H1 (cell line): ENCODE data around the gene SQOR. TPM values are rescaled to one million over a fixed set of nuclear protein-coding genes. Genes with fewer than 3 reads are reported as not detected.

Source experiments
- BCL11A ChIP-seq, 2 experiments: IDR thresholded peaks; one replicate each; pipeline ENCODE4 v1.6.1; 2011; ENCODE audit warnings: low read depth in 2 of 2, low read length in 2 of 2, mild to moderate bottlenecking in 2 of 2
- FOSL1 ChIP-seq: IDR thresholded peaks from 2 replicates; pipeline ENCODE4 v1.6.1; 2011; ENCODE audit warnings: mild to moderate bottlenecking, low read depth, low read length, moderate library complexity; ENCODE audit not compliant: insufficient read depth
- RBBP5 ChIP-seq: IDR thresholded peaks from 2 replicates; pipeline ENCODE4 v1.7.1; 2012; ENCODE audit warnings: low read depth, mild to moderate bottlenecking, inconsistent platforms, low read length, moderate library complexity, borderline replicate concordance
- polyA plus RNA-seq, 7 experiments: library from polyadenylated mRNA; depleted of rRNA in 3 of 7; stranded (reverse) in 5 of 7; unstranded in 2 of 7; fragments of >200 nt in 5 of 7; fragments of 200-250 nt in 2 of 7; gene quantifications; 1 replicate in 5 of 7; 2 replicates in 1 of 7; 4 replicates in 1 of 7; pipeline versions ENCODE4 v1.2.1 to v1.2.3, GENCODE V29; 2011 to 2013; ENCODE audit warnings: missing spikeins in 2 of 7, mixed read lengths in 2 of 7
- total RNA-seq: library from RNA; stranded (reverse); fragmentation: NEBNext Ultra II Directional; extraction: Animal tissue kit (Norgen Biotek cat#: 25700); gene quantifications from 2 replicates; pipeline ENCODE4 v1.2.1, GENCODE V29; 2021

Gene SQOR
- total and polyA plus RNA-seq, 2 of the 8 experiments (the other 6 are each of a cell fraction or from before 2014, with no cell fraction given) = 0.20 to 0.22 TPM

DNA sequence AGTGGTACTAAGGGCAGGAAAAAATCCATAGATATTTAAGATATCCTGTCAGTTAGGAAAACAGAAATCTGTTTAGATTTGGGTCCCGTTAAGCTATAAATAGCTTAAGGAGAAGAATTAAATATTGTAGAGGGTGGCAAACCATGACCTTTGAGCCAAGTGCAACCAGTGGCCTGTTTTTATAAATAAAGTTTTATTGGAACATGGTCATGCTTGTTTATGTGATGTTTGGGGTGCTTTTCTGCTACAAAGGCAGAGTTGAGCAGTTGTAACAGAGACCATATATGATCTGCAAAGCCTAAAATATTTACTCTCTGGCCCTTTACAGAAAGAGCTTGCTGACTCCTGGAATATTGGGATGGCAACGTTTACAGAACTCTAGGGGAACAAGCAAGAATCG, 66.3 kb downstream of the SQOR start (continued):
- TF ChIP-seq RBBP5 = no peak
- TF ChIP-seq BCL11A (IDR thresholded peaks at IDR 0.05; ENCODE audit: low read depth in 2 of 2, low read length in 2 of 2) = no peak
- no peak for TF ChIP-seq FOSL1
